ENCODE data around the gene CREBBP. TPM values are rescaled to one million over a fixed set of nuclear protein-coding genes. Genes with fewer than 3 reads are reported as not detected.
"Not testable (repeated sequence)": the region's sequence is repeated elsewhere in the genome, so short reads cannot be mapped to it uniquely, and the experiment has no call there.

CREBBP gene
- total RNA-seq, 1 experiment from 2014 or later = 79.6 TPM

DNA sequence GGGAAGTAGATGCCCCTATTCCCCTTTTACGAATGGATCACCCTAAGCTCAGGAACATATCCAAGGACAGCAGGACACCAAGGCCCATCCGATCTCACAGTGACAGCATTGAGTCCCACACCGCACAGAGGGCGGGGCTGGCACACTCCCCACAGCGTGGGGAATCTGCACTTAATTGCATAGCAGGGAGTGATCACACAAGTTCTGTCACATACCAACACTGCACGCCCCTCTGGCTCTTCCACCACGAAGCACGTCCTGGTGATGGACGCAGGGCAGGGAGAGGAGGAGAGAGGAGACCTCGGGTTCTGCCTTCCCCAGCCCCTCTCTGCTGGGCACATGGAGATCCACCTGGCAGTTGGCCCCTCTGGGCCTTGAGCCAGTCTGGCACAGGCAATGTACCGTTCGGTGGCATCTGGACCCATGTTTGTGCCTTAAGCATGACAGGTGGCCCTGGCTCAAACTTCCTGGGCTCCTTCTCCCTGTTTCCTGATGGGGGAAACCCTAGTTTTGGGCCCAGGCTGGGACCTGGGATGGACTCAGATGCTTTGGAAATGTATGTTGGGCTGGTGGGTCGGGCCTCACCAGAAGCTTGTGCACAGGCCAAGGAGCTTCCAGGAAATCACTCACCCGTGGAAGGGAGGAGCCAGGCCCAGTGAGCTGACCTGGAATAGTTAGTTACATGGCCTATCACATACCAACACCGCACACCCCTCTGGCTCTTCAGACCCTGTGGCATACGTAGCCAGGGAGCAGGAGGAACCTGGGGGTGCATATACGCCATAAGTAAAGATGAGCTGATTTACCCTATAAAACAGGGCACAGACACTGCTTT is 35.1 kb upstream of the CREBBP start:
- H3K9me3 ChIP-seq (ENCODE audit: low read depth, low read length, poor library complexity, severe bottlenecking) = no peaks in the 10 kb centered on the region
- ChIA-PET POLR2A (ENCODE audit: low non-redundant PET) (no interaction called here), CTCF (no interaction called here)
- H3K27me3 ChIP-seq (replicated peaks; ENCODE audit: insufficient read depth, low read depth, low read length, poor library complexity) = no peaks in the 10 kb centered on the region
- H3K4me1 ChIP-seq (ENCODE audit: insufficient read depth, low read length, poor library complexity, severe bottlenecking) = no peaks in the 10 kb centered on the region
- no peak for DNase-seq (ENCODE audit: low spot score)
- no peak overlapping the region for H3K4me3 ChIP-seq (ENCODE audit: low read depth, low read length, poor library complexity, severe bottlenecking)
- no peak overlapping the region for H3K27ac ChIP-seq (ENCODE audit: low read depth, low read length, poor library complexity, severe bottlenecking)
- H3K36me3 ChIP-seq (ENCODE audit: insufficient read depth, low read length, poor library complexity, severe bottlenecking) = no peaks in the 10 kb centered on the region
- no TSS peak for BruUV-seq (replicated peaks)
- TF ChIP-seq, protein P1, sequence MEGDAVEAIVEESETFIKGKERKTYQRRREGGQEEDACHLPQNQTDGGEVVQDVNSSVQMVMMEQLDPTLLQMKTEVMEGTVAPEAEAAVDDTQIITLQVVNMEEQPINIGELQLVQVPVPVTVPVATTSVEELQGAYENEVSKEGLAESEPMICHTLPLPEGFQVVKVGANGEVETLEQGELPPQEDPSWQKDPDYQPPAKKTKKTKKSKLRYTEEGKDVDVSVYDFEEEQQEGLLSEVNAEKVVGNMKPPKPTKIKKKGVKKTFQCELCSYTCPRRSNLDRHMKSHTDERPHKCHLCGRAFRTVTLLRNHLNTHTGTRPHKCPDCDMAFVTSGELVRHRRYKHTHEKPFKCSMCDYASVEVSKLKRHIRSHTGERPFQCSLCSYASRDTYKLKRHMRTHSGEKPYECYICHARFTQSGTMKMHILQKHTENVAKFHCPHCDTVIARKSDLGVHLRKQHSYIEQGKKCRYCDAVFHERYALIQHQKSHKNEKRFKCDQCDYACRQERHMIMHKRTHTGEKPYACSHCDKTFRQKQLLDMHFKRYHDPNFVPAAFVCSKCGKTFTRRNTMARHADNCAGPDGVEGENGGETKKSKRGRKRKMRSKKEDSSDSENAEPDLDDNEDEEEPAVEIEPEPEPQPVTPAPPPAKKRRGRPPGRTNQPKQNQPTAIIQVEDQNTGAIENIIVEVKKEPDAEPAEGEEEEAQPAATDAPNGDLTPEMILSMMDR (conservative IDR thresholded peaks at IDR 0.05; ENCODE audit: low read depth, low read length) = no peak
- no peak for TF ChIP-seq EZH2 (IDR thresholded peaks at IDR 0.05; ENCODE audit: borderline replicate concordance, low read depth, low read length, poor library complexity, severe bottlenecking)
- intact Hi-C loops (cut with micrococcal nuclease; ENCODE audit: unreplicated experiment) = no loop called here

DNA sequence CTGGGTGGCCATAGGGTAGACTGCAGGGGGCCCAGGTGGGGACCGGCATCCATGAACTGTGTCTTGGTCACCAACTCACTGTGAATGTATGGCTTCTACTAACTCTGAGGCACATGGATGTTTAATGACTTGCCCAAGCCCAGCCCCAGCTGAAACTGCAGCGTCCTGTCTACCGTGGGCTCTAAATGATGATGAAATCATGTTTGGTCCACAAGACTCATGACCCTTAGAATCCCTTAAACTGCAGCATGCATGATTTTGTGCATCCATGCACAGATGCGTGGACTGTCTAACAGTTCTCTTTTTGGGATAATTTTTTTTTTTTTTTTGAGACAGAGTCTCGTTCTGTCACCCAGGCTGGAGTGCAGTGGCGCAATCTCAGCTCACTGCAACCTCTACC is 32.4 kb upstream of the CREBBP start:
- no TSS peak for BruUV-seq (replicated peaks)
- H3K27ac ChIP-seq (ENCODE audit: low read depth, low read length, poor library complexity, severe bottlenecking) = no peak overlapping the region
- no peaks in the 10 kb centered on the region for H3K4me1 ChIP-seq (ENCODE audit: insufficient read depth, low read length, poor library complexity, severe bottlenecking)
- no peaks in the 10 kb centered on the region for H3K27me3 ChIP-seq (replicated peaks; ENCODE audit: insufficient read depth, low read depth, low read length, poor library complexity)
- ChIA-PET POLR2A (ENCODE audit: low non-redundant PET) (no interaction called here), CTCF (no interaction called here)
- H3K36me3 ChIP-seq (ENCODE audit: insufficient read depth, low read length, poor library complexity, severe bottlenecking) = no peaks in the 10 kb centered on the region
- no peak for DNase-seq (ENCODE audit: low spot score)
- no peak for TF ChIP-seq EZH2 (IDR thresholded peaks at IDR 0.05; ENCODE audit: borderline replicate concordance, low read depth, low read length, poor library complexity, severe bottlenecking)
- H3K4me3 ChIP-seq (ENCODE audit: low read depth, low read length, poor library complexity, severe bottlenecking) = no peak overlapping the region
- intact Hi-C loops (cut with micrococcal nuclease; ENCODE audit: unreplicated experiment) = no loop called here
- no peaks in the 10 kb centered on the region for H3K9me3 ChIP-seq (ENCODE audit: low read depth, low read length, poor library complexity, severe bottlenecking)

DNA sequence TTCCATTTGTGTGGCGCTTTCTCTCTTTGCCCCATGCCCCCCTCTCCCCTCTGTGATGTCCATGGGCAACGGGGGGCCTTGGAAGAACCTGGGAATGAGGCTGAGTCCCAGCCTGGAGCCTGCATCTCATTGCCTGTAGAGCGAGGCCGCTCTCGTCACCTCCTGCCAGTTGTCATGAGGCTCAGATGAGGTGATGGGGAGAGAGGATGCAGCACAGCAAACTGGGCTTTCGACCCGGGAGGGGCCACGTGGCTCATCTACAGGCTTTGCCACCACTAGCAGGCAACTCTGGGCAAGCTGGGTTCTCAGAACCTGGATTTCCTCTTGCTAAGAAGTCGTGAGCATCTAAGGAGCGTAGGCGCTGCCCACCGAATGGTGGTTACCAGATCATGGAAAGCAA is 31.9 kb upstream of the CREBBP start:
- no peak for TF ChIP-seq EZH2 (IDR thresholded peaks at IDR 0.05; ENCODE audit: borderline replicate concordance, low read depth, low read length, poor library complexity, severe bottlenecking)
- Histone ChIP-seq H3K4me3 (ENCODE audit: low read depth, low read length, poor library complexity, severe bottlenecking) (no peak overlapping the region), H3K9me3 (ENCODE audit: low read depth, low read length, poor library complexity, severe bottlenecking) (no peaks in the 10 kb centered on the region), H3K36me3 (ENCODE audit: insufficient read depth, low read length, poor library complexity, severe bottlenecking) (no peaks in the 10 kb centered on the region), H3K4me1 (ENCODE audit: insufficient read depth, low read length, poor library complexity, severe bottlenecking) (no peaks in the 10 kb centered on the region), H3K27me3 (replicated peaks; ENCODE audit: insufficient read depth, low read depth, low read length, poor library complexity) (no peaks in the 10 kb centered on the region), H3K27ac (ENCODE audit: low read depth, low read length, poor library complexity, severe bottlenecking) (no peak overlapping the region)
- intact Hi-C loops (cut with micrococcal nuclease; ENCODE audit: unreplicated experiment) = no loop called here
- no peak for DNase-seq (ENCODE audit: low spot score)
- no TSS peak for BruUV-seq (replicated peaks)
- POLR2A ChIA-PET (ENCODE audit: low non-redundant PET) = no interaction called here
- CTCF ChIA-PET = no interaction called here

DNA sequence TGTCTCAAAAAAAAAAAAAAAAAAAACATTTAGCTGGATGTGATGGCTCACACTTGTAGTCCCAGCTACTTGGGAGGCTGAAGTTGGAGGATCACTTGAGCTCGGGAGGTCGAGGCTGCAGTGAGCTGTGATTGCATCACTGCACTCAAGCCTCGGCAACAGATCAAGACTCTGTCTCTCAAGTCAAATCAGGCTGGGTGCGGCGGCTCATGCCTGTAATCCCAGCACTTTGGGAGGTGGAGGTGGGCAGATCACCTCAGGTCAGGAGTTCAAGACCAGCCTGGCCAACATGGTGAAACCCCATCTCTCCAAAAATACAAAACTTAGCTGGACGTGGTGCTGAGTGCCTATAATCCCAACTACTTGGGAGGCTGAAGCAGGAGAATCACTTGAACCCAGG is 31.2 kb upstream of the CREBBP start:
- BruUV-seq (replicated peaks); H3K9me3 ChIP-seq (ENCODE audit: low read depth, low read length, poor library complexity, severe bottlenecking); intact Hi-C loops (cut with micrococcal nuclease; ENCODE audit: unreplicated experiment); H3K27me3 ChIP-seq (replicated peaks; ENCODE audit: insufficient read depth, low read depth, low read length, poor library complexity); H3K27ac ChIP-seq (ENCODE audit: low read depth, low read length, poor library complexity, severe bottlenecking); H3K4me1 ChIP-seq (ENCODE audit: insufficient read depth, low read length, poor library complexity, severe bottlenecking); CTCF ChIA-PET; H3K4me3 ChIP-seq (ENCODE audit: low read depth, low read length, poor library complexity, severe bottlenecking); H3K36me3 ChIP-seq (ENCODE audit: insufficient read depth, low read length, poor library complexity, severe bottlenecking); POLR2A ChIA-PET (ENCODE audit: low non-redundant PET); DNase-seq (ENCODE audit: low spot score): not testable (repeated sequence)

Data from A673 (cell line).